ENCODE measurements around the gene ZNF597.
A peak's percentile ranks its signal among the peaks of the same experiment; 100 is the strongest.

ZNF597 gene

GRCh38 chr16:3443108-3444031, at the start of gene ZNF597, which contains the start of gene NAA60:
TSS of gene ZNF597 (minus strand) at chr16:3443504. CDS start at chr16:3443153, 351 bp downstream.
TSS of gene NAA60 (plus strand) at chr16:3443680. CDS start at chr16:3476228, 32,548 bp downstream.
- peak; percentile 77 for DNase-seq

DNA sequence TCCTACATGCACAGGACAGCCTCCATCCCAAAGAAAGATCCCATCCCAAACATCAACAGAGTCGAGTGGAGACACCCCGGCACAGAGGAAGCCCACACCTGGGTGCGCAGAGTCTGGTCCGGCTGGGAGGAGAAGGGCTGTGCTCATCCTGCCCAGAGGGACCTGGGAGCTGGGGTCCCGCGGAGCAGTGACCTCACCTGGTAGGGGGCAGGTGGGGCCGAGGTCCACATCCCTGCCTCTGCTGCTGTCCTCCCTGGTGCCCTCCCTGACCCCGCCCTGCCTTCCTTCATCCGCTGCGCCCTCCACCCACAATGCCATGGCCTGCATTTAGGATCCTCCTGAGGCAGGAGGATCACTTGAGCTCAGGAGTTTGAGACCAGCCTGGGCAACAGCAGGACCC, 49.1 kb upstream of the ZNF597 start:
- DNase-seq: no peak

DNA sequence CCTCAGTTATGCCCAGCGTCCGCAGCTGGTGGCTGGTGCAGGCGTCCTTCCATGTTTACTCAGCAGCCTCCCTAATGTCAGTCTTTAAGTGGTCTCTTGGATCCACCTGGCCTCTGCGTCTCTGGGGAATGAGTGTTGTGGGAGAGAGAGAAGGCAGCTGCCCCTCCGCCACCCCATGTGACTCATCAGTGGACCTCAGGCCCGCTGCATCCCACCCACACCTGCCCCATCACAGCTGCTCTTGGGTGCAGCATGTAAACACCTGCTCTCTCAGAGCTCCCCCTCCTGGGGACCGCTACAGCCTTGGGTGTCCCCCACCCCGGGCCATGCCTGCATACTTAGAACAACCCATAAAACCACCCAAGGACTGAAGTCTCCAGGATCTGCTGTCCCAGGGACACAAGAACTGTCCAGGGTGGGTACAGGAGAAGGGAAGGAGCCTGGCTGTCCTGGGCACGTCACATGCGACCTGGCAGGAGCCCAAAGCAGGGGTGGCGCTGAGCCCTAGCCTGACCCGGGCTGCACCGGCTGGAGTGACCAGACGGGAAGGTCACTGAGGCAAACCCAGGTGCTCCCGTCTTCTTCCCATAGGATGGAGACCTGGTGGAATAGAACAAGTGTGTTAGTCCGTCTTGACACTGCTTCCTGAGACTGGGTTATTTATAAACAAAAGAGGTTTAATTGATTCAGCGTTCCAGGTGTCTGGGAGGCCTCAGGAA, 47.8 kb upstream of the ZNF597 start:
- peak; percentile 73 for DNase-seq

GRCh38 chr16:3488801-3489200, 45.5 kb upstream of the ZNF597 start:
- DNase-seq: no peak

- no peak for DNase-seq
Observed at GRCh38 chr16:3487521-3488410, 44.5 kb upstream of the ZNF597 start.

GRCh38 chr16:3486506-3487215, 43.4 kb upstream of the ZNF597 start:
- DNase-seq: no peak

DNA sequence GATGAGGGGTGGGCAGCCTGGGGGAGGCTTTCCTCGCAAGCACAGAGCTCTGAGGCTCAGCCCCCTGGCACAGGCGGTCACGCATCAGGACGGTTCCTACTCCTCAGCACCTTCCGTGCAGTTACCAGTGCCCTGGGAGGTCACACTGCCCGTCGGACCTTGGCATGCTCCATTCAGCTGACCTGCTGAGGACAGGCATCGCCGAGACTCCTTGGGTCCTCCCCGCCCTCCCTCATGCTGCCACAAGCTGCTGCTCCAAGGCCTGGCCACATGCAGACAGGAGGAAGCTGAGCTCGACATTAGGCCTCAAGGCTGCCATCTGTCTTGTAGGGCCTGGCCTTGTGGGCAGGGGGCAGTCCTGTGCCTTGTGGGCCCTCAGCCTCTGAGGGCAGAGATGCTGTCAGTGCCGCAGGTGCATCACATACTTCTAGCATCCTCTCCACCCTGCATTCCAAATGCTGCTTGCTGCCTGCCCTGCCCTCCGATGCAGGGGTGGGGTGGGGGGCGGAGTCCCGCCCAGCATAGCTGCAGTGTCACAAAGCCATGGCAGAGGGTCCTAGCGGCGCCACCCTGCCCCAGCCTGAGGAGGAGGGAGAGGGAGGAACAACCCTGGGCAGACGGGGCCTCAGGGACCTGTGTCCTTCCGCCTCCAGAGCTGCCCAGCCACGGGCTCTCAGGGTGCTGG, 42.7 kb upstream of the ZNF597 start:
- no peak for DNase-seq

GRCh38 chr16:3485097-3485745, 41.9 kb upstream of the ZNF597 start:
- no peak for DNase-seq

DNA sequence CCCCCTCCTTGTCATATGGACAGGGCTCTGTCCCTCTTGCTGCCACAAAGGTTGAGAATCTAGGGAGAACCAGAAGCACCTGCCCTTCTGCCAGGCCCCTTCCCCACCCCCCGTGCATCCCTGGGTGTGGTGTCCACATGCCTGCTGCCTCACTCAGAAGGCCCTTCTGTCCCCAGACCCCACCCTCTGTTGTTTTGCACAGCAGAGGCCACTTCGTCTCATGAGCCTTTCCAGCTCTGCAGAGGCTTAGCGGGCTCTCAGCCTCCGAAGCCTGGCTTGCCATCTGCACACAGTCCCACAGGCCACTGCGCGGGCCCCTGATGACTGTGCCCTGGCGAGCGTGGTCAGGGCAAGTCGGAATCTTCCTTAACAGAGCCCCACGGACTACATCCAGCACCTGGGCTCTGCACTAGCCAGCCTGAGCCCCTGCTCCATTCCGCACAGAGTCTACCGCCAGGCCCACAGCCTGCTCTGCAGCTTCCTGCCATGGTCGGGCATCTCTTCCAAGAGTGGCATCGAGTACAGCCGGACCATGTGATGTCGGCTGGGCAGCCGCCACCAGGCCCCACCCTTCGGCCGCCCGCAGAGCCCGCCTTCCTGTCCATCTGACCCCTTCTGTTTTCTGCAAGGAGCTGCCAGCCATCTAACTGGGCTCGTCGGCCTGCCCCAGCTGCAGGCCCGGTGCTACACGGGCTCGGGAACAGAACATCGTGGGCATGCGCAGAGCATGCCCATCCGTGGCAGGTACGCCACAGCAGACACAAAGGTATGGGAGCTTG, 41.2 kb upstream of the ZNF597 start:
- no peak for DNase-seq

DNA sequence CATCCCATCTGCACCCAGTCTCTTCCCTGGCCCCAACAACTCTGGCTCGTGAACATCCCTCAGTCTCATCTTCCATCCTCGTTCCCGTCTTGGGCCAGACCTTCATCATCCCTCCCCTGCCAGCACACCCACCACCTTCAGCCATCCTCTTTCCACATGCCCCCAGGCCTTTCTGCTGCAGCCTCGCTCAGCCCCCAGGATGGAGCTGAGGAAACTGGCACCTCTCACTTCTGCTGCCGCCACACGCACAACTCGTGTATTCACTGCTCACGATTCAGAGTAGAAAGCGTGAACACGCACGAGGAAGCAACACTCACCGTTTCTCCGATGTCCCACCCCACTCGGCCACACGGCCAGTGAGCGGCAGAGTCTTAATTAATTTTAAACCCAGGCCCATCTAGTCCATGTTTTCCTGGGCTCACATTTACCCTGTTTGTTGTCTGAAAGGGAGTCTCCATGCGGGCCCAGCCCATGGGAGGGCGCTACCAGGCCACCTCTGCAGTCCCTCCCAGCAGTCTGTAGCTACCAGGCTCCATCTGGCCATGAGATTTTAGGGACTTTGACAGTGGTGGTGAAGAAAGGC, 39.4 kb upstream of the ZNF597 start:
- DNase-seq: no peak

GRCh38 chr16:3481696-3482658, 38.7 kb upstream of the ZNF597 start:
- DNase-seq: no peak

GRCh38 chr16:3480901-3481695, 37.8 kb upstream of the ZNF597 start:
- DNase-seq: no peak

DNA sequence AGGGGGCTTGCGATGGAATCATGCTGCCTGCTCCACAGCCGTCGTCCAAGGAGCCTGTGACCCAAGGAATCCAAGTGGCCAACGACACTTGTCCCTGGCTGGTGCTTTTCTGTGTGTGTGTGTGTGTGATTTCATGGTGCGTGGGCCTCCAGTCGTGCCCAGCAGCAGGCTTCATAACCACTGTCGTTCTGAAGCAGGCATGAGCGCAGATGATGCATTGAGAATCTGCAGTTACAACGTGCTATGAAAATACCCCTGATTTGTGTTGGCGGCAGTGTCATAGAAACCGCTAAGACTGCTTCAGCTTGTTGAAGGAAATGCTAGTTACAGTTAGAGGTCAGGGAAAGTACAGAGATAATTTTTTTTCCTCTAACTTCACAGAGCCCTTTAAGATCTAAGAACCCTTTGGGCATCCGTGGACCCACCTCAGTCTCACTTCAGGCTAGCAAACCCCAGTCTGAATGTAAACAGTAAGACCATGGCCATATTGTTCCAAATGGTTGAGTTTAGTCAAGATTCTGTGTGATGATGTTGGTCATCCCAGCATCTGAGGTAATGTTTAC, 36.4 kb upstream of the ZNF597 start:
- DNase-seq: no peak

GRCh38 chr16:3478242-3478925, 35.1 kb upstream of the ZNF597 start:
- no peak for DNase-seq

DNA sequence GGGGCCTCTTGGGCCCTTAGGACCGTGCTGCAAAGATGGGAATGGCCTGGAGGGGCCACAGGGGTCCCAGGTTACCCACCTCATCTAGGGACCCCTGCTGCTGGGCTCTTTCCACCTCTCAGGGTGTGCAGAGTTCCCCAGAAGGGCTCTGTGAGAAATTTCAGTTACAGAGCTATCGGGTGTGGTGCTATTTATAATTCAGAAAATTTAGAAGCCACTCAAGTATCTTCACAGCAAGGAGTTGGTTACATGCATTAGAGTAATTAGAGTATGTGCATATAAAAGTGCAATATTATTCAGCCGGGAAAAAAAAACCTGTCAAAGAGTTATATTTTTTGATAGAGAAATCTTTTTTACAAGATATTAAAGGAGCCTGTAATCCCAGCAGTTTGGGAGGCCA, 33.1 kb upstream of the ZNF597 start:
- DNase-seq: no peak

- no peak for DNase-seq
Observed at GRCh38 chr16:3475604-3476375, 32.5 kb upstream of the ZNF597 start.
